Fibroblast of villous mesenchyme (primary cell): ENCODE data around the gene ATXN7. TPM values are rescaled to one million over a fixed set of nuclear protein-coding genes. Genes with fewer than 3 reads are reported as not detected.

ENCODE experiments used
- DNase-seq: peaks from one replicate; pipeline ENCODE4 v3.0.0-alpha.2; 2010; ENCODE audit warnings: low read depth
- H3K4me3 ChIP-seq: 2 replicates; pipeline ENCODE4 v1.5.1; 2011; ENCODE audit warnings: low read depth, mild to moderate bottlenecking, low read length
- CTCF ChIP-seq: IDR thresholded peaks from 2 replicates; pipeline ENCODE4 v1.5.1; 2012; ENCODE audit warnings: low read depth, mild to moderate bottlenecking, low read length; ENCODE audit not compliant: insufficient read depth
- total RNA-seq: library from RNA; depleted of rRNA; stranded (reverse); fragments of >200 nt; gene quantifications from 2 replicates; pipeline ENCODE4 v1.2.3, GENCODE V29; 2012

Gene ATXN7
- total RNA-seq, 1 donor = 14.7 TPM

- no peak overlapping the region for H3K4me3 ChIP-seq
- no peak for TF ChIP-seq CTCF
- DNase-seq = no peak
These were observed 56.3 kb downstream of the ATXN7 start for GRCh38 chr3:63920001-63920400.

GRCh38 chr3:63921741-63922482 is 58.2 kb downstream of the ATXN7 start:
- H3K4me3 ChIP-seq = no peak overlapping the region
- no peak for TF ChIP-seq CTCF
- no peak for DNase-seq

- H3K4me3 ChIP-seq = no peak overlapping the region
- TF ChIP-seq CTCF = no peak
- DNase-seq = no peak
These were observed 59.0 kb downstream of the ATXN7 start for GRCh38 chr3:63922491-63923199.

- no peak overlapping the region for H3K4me3 ChIP-seq
- DNase-seq = no peak
- no peak for TF ChIP-seq CTCF
These were observed 62.6 kb downstream of the ATXN7 start for GRCh38 chr3:63926309-63926708.

GRCh38 chr3:63927422-63928280 is 64.0 kb downstream of the ATXN7 start:
- TF ChIP-seq CTCF = no peak
- DNase-seq = no peak
- no peak overlapping the region for H3K4me3 ChIP-seq

- TF ChIP-seq CTCF = no peak
- H3K4me3 ChIP-seq = no peak overlapping the region
- no peak for DNase-seq
These were observed 67.6 kb downstream of the ATXN7 start for GRCh38 chr3:63931290-63931689.
